HUES6 (cell line): ENCODE data around the gene WBP2.

ENCODE experiments used
- H3K27ac ChIP-seq: 2 replicates; pipeline ENCODE4 v1.7.0; 2013; ENCODE audit warnings: low read depth, mild to moderate bottlenecking, low read length, inconsistent platforms
- H3K27me3 ChIP-seq: 2 replicates; pipeline ENCODE4 v1.6.1; 2013; ENCODE audit warnings: low read length; ENCODE audit not compliant: control insufficient read depth, insufficient read depth
- H3K36me3 ChIP-seq: 2 replicates; pipeline ENCODE4 v1.6.1; 2013; ENCODE audit warnings: low read length; ENCODE audit not compliant: control insufficient read depth, insufficient read depth
- H3K4me1 ChIP-seq: 2 replicates; pipeline ENCODE4 v1.6.1; 2013; ENCODE audit warnings: low read length; ENCODE audit not compliant: control insufficient read depth, insufficient read depth
- H3K4me3 ChIP-seq: 2 replicates; pipeline ENCODE4 v1.5.1; 2013; ENCODE audit warnings: low read depth, low read length
- H3K9ac ChIP-seq: one replicate; pipeline ENCODE4 v1.6.1; 2013; ENCODE audit warnings: mild to moderate bottlenecking, low read length
- H3K9me3 ChIP-seq: 2 replicates; pipeline ENCODE4 v1.6.1; 2013; ENCODE audit warnings: low read depth, low read length; ENCODE audit not compliant: control insufficient read depth, insufficient read depth

Gene WBP2

DNA sequence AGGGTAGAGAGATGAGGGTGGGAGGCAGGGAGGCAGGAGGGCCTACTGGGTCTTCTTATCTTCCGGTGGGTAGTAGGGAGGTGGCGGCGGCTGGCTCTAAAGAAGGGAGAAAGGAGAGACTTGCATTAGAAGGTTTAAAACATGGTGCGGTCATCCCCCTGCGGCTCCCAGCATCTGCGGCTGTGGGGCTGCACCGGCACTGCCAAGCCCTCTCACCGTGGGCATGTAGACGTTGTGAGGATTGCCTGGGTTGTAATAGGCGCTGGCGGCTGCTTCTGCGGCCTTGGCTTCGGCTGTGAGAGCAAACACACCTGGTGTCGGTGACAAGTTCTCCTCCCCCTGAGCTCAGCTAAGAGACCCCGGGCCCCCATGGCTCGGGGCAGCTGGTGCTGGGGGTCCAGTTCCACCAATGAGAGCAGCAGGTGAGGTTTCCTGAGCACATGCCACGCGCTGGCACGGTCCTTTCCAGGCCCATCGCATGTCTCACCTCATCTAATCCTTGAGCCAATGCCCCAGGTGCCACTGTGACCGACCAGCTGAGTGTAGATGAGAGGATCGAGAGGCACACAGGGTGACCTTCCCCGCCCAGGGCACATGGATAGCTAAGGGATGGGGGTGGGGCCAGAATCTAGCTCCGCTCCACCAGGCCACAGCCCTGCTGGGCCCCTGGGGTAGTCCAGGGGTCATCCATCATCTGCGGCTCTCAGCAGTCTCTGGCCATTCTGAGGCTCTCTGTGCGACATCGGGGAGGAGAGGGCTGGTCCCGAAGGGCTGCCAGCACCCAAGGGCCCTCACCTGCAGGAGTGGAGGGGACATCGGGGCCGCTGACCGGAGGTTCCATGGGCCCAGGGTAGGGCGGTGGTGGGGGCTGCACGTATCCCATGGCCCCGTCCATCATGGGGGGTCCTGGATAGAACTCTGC is 8.2 kb downstream of the WBP2 start:
- Histone ChIP-seq H3K4me1 (peaks cover 27% of the 10 kb centered on the region), H3K4me3 (no peak overlapping the region), H3K27ac (no peak overlapping the region), H3K27me3 (no peaks in the 10 kb centered on the region), H3K9ac (no peak overlapping the region), H3K36me3 (peaks cover 54% of the 10 kb centered on the region), H3K9me3 (no peaks in the 10 kb centered on the region)

DNA sequence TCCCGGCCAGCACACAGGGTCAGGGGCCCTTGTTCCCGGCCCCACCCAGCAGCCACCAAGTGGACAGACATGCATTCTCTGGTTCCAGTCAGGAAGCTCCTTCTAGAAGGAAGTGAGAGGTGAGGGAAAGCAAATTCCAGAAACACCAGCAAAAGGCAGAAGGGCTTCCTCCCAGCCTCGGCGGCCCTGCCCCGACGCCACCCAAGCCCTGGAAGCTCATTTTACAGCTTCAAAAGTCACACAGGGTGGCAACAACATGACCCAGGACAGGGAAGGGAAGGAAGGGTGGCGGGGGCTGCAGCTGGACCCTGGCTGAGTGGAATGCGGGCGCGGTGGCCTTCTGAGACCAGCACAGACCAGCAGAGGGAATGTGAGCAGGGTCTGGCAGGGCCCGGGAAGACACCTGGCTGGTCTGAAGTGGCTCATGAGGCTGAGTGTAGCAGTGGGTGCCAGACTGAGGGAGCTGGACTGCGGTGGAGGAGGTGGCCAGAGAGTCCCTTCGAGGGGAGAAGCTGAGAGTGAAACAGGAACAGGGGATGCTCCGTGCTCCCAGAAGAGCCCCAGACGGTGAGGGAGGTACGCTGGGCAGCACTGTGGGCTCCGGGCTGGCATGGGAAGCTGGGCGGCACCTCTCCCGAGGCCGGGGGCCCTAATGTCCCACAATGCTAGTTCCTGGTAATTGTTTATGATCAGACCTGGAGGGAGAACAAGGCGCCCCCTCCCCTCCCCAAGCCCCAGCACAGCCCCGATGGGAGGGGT is 9.0 kb downstream of the WBP2 start:
- H3K4me3 ChIP-seq = no peak overlapping the region
- H3K27me3 ChIP-seq = no peaks in the 10 kb centered on the region
- peaks cover 27% of the 10 kb centered on the region for H3K4me1 ChIP-seq
- H3K9me3 ChIP-seq = no peaks in the 10 kb centered on the region
- H3K27ac ChIP-seq = no peak overlapping the region; the same call in 1 of the 2 replicates
- H3K36me3 ChIP-seq = peaks cover 48% of the 10 kb centered on the region
- H3K9ac ChIP-seq = peak overlapping the region; percentile 24

DNA sequence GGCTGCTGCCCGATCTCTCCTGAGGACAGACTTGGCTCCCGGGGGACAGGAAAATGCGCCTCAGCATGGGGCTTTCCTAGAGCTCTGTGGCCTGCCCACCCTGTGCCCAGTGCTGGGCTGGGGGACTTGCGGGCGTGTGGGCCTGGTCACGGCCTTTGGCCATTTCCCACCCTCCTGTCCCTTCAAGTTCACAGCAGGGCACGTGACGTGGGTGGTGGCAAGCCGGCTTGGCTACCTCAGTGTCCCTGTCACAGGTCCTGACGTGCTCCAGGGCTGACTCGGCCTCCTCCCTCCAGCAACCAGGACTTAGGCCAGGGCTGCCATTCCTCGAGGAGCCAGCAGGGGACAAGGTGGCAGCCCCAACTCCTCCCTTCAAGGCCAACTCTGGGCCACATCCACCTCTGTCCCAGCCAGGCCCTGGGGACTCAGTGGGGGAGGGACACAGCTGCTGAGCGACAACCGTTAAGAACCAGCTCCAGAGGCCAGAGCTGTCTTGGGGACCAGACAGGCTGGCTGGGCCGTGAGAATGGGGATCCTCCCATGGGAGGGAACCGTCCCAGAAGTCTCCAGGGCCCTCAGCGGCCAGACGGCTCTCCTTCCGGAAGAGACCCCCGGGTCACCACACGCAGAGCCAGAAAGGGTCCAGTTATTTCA is 9.9 kb downstream of the WBP2 start:
- peaks cover 27% of the 10 kb centered on the region for H3K4me1 ChIP-seq
- H3K9me3 ChIP-seq = no peaks in the 10 kb centered on the region
- H3K27me3 ChIP-seq = no peaks in the 10 kb centered on the region
- peak overlapping the region; percentile 8 for H3K9ac ChIP-seq
- H3K4me3 ChIP-seq = no peak overlapping the region
- no peak overlapping the region for H3K27ac ChIP-seq
- H3K36me3 ChIP-seq = peaks cover 40% of the 10 kb centered on the region

DNA sequence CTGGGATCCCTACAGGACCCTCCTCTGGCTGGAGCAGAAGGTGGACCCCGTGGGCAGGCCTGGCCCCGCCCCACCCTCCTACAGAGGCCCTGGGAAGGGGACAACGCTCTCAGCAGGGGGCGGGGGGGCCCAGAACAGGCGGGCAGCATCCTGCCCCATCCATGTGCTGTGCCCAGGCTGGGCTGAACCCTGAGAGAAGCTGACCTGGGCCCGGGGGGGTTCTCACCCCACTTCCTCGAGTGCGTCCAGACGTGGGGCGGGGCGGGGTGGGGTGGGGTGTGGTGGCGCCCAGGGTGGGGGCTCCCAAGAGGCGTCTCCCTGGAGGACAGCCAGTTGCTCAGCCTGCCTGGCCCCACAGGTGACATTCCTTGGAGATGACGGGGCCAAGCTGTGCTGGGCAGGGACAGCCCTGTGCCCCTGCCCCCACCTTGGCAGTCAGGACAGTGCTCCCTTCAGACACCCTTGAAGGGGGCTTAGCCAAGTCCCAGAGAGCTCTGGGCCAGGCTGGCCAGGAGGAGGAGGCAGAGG is 10.5 kb downstream of the WBP2 start:
- peaks cover 36% of the 10 kb centered on the region for H3K36me3 ChIP-seq
- no peaks in the 10 kb centered on the region for H3K9me3 ChIP-seq
- H3K27ac ChIP-seq = no peak overlapping the region
- peaks cover 27% of the 10 kb centered on the region for H3K4me1 ChIP-seq
- H3K9ac ChIP-seq = peak overlapping the region; percentile 8
- no peak overlapping the region for H3K4me3 ChIP-seq
- H3K27me3 ChIP-seq = no peaks in the 10 kb centered on the region

DNA sequence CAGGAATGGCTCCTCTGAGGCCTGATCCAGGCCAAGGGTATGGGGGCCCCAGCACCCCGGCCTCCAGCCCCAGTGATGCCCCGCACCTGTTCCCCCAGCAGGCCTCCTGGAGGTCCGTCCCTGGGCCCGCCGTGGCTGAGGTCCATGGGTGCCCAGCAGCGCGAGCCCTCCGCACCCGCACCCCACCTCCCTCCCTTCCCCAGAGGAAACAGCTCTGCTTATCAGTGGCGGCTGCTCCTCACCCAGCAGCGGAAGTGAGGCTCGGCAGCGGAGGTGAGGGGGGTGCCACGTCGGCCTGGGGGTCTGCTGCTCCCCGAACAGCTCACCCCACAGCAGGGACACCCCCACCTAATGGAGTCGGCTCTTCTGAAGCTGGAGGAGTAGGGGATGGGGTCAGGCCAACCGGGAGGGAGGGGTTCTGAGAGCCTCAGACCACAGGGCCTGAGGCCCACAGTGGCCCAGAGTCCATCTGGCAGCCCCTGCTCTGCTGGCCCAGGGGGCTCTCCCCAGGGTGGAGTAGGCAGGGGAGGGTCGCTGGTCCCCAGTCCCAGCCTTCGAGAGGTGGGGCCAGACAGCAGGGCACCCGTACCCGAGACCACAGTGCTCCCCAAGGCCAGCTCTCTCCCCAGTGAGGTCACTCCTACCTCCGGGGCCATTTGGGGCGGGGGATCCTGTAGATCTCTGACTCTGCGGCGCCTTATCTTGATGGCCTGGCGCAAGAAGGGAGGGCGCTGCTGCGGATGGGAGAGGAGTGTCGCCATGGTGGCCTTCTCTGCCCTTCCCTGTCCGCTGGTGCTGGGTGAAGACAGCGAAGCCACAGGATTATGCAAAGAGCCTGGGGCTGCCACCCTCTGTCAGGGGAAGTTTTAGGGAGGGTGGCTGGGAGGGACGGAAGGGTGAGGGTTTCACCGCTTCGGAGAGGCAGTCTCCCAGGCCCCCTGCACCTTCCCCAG is 11.3 kb downstream of the WBP2 start, which contains the start of gene UNC13D:
TSS of gene UNC13D (minus strand) at position 828 of the 953 bp plus-strand sequence. CDS start at position 761, 67 bp downstream.
- peaks cover 27% of the 10 kb centered on the region for H3K4me1 ChIP-seq
- peak within 1 kb of the TSS; percentile 8 for H3K9ac ChIP-seq
- H3K27ac ChIP-seq = peak within 1 kb of the TSS; percentile 53; the same call in 1 of the 2 replicates

DNA sequence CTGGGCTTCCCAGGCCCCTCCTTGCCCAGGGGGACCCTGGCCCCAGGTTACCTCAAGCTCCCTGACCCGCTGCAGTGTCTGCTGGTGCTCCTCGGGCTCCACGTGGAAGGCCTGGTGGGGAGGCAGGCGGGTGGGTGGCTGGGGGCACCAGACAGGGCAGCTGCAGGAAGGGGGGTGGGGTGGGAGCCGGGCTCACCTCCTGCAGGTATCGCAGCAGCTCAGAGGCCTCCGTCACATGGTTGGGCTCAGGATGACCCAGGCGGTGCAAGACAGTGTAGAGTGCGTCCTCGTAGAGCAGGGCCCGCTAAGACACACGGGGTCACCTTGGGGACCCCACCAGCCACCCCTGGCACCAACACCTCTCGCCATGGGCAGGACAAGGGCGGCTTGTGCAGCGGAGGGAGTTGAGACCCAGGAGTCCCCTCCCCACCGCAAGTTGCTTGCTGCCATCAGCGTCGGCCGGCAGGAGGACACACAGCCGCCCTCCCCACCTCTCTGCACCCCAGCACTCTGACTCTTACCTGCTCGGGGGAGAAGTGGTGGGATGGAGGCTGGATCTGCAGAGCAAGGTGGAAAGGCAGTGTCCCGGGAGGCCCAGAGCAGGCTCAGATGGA is 12.1 kb downstream of the WBP2 start:
- H3K27ac ChIP-seq = no peak overlapping the region
- H3K4me3 ChIP-seq = no peak overlapping the region
- H3K9me3 ChIP-seq = no peaks in the 10 kb centered on the region
- H3K36me3 ChIP-seq = peaks cover 22% of the 10 kb centered on the region
- peaks cover 23% of the 10 kb centered on the region for H3K4me1 ChIP-seq
- H3K27me3 ChIP-seq = no peaks in the 10 kb centered on the region
- H3K9ac ChIP-seq = no peak overlapping the region

More for the DNA sequence above, 11.3 kb downstream of the WBP2 start, which contains the start of gene UNC13D:
- no peak within 1 kb of the TSS for H3K4me3 ChIP-seq
- no peaks in the 10 kb centered on the region for H3K9me3 ChIP-seq
- no peaks in the 10 kb centered on the region for H3K27me3 ChIP-seq
- peaks cover 29% of the 10 kb centered on the region for H3K36me3 ChIP-seq

DNA sequence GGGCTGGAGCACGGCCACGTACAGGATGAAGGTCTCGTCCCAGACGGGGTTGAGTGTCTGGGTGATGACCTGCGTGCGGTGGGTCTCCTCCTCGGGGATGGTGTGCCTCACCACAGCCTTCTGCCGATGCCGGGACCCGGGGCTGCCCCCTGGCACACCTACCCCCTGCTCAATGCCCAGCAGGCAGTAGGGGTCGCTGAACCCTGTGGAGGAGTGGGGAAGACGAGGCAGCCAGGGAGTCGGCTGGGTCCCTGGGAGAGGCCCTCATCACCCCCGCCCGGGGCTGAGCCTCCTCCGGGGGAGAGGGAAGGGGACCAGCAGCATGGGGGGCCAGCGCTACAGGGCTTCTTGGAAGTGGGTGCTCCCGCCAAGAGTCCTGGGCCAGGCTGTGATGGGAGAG is 12.7 kb downstream of the WBP2 start:
- Histone ChIP-seq H3K9me3 (no peaks in the 10 kb centered on the region), H3K4me1 (peaks cover 23% of the 10 kb centered on the region), H3K36me3 (peaks cover 16% of the 10 kb centered on the region), H3K4me3 (no peak overlapping the region), H3K9ac (no peak overlapping the region), H3K27ac (no peak overlapping the region), H3K27me3 (no peaks in the 10 kb centered on the region)

DNA sequence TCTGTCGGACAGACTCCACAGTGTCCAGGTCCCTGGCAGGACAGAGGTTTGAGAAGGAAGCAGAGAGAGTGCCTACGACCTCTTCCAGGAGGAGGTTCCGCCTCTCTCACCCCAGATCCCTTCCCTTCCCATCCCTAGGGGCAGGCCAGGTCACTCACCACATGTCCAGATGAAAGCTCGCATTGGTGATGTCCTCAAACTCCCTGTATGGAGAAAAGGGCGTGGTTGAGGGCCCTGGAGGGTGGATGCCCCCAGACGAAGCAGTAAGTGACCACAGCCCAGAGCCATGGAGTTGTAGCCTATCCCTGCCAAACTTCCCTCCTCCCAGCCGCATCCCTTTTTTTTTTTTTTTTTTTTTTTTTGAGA is 14.4 kb downstream of the WBP2 start:
- H3K4me1 ChIP-seq = peaks cover 19% of the 10 kb centered on the region
- H3K27ac ChIP-seq = no peak overlapping the region
- no peaks in the 10 kb centered on the region for H3K27me3 ChIP-seq
- H3K36me3 ChIP-seq = no peaks in the 10 kb centered on the region
- H3K9me3 ChIP-seq = no peaks in the 10 kb centered on the region
- no peak overlapping the region for H3K4me3 ChIP-seq
- H3K9ac ChIP-seq = no peak overlapping the region

DNA sequence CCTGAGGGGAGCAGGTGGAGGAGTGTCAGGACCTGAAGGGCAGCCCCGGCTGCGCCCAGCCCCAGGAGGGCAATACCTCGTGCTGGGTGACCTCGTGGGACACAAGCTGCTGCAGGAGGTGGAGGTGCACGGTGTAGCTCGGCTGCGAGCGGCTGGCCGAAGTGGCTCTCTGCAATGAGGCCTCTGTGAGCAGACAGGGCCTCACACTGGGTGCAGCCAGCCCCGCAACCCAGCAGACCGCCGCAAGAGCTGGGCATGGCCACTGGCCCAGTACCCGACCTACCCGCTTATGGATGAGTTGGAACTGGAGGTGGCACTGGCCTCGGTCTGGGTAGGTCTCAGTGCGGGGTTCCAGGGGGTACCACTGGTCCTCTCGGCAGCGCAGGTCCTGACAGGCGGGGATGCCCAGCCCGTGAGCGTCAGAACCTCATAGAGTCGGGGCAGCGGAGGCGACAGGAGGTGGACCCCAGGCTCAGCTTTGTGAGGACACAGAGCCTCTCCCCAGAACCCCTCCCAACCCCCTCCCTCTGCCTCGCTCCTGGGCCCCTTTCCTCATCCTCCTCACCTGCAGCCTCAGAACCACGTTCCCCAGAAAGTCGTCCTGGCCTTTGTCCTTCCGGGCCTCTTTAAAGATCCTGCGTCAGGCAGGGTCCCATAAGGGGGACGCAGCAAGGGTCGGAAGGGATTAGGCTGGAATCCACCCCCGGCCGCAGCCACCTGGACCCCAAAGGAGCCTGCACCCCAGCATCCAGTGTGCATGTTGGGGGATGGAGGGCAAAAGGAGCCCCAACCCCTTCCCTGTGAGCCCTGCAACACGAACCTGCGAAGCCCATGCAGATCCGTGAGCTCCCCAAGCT is 15.0 kb downstream of the WBP2 start:
- no peaks in the 10 kb centered on the region for H3K9me3 ChIP-seq
- no peaks in the 10 kb centered on the region for H3K27me3 ChIP-seq
- H3K27ac ChIP-seq = no peak overlapping the region
- no peaks in the 10 kb centered on the region for H3K36me3 ChIP-seq
- peaks cover 18% of the 10 kb centered on the region for H3K4me1 ChIP-seq
- H3K9ac ChIP-seq = no peak overlapping the region
- H3K4me3 ChIP-seq = no peak overlapping the region
